HG03064 (cell line): ENCODE measurements around the gene STYK1.

Experiments used
- ATAC-seq: cut with Tn5 transposase; IDR thresholded peaks from one replicate; pipeline ENCODE4 v1.9.1; 2021; ENCODE audit warnings: low read depth; ENCODE audit not compliant: unreplicated experiment

Gene STYK1, protein sequence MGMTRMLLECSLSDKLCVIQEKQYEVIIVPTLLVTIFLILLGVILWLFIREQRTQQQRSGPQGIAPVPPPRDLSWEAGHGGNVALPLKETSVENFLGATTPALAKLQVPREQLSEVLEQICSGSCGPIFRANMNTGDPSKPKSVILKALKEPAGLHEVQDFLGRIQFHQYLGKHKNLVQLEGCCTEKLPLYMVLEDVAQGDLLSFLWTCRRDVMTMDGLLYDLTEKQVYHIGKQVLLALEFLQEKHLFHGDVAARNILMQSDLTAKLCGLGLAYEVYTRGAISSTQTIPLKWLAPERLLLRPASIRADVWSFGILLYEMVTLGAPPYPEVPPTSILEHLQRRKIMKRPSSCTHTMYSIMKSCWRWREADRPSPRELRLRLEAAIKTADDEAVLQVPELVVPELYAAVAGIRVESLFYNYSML

DNA sequence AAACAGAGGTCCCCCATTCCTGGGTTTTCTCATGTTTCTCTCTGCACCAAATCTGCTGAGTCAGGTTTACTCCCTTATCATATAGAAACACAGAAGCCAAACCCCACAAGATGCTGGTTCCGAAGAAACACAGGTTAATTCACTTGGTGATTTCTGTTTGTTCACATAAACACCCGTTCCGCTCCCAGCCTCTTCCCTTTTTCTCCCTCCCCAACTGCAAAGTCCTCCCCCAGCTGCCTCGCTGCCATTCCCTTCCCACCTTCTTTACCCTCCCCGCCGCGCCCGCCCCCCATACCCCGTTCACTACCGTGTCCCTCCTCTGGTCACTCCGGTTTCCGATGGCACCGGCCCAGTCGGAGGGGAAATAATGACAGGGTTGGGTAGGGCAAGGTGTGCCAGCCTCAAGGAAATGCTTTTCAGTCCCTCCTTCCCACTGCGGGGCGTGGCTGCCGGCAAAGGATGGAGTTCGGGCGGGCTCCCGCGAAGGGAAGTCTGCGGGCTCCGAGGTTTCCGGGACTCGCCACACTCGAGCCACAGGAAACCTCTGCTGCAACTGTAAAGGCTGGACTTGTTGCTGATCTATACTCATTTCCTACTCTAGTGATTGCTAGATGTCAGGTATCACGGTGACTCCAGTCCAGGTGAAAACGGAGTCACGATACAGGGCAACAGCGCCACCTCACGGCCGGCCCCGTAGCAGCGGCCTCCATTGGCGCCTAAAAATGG, at the start of gene STYK1:
STYK1 (minus strand) TSS at position 394 of the 726 bp plus-strand sequence. CDS start 39,434 bp downstream, outside the sequence.
- peak; percentile 57 for ATAC-seq

DNA sequence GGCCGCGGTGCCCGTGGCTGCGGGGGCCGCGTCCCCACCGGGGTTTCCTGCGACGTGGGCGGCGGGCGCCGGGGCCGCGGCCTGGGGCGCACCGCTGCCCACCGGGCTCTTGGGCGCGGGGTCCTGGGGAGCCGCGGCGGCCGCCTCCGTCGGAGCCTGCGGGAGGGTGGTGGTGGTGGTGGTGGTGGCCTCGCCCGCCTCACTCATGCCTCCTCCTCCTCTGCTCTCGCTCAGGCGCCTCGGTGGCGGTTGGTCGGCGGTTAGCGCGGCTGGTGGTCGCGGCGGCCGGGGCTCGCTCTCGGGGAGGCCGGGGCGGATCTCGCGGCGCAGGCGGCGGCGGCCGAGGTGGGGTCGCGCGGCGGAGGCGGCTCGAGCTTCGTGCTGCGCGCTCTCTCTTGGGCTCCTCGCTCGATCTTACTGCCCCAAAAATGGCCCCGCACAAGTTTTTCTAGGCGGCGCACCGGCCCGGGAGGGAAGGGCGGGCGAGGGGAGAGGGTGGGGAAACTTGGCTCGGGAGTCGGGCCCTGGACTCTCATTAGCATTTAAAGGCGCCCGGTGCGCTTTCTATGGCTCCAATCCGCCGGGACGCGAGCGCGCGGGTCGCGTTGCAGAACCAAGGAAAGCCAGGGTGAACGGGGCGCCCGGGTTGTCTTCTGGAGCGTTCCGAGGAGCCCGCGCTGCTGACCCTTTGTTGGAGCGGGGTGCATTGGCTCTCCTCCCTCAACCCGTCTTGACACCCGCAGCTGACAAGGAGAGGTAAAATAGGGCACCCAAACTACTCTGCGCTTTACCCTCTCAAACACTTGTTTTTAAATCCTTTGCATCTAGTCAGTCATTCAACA, 49.3 kb upstream of the STYK1 start, which contains the start of gene YBX3:
YBX3 (minus strand) TSS at position 419 of the 842 bp plus-strand sequence; CDS start at position 207, 212 bp downstream.
- ATAC-seq = peak; percentile 39

DNA sequence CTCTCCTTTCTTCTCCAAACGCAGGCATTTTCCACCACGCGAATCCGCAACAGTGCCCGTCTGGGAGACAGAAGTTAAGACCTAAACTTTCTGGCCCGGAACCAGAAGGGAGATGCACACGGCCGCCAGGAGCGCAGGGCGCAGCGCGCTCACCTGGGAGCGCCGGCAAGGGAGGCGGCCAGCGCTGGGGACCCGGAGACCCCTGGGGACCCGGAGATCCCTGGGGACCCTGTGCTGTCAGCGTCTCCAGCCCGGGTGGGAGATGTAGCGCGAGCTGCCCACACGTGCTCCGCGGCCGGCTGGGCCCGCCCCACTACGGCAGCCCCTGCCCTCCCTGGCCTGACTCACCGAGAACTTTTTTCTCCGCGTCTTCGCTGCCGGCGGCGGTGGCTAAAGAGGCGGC, 48.7 kb upstream of the STYK1 start:
- ATAC-seq = peak; percentile 41

DNA sequence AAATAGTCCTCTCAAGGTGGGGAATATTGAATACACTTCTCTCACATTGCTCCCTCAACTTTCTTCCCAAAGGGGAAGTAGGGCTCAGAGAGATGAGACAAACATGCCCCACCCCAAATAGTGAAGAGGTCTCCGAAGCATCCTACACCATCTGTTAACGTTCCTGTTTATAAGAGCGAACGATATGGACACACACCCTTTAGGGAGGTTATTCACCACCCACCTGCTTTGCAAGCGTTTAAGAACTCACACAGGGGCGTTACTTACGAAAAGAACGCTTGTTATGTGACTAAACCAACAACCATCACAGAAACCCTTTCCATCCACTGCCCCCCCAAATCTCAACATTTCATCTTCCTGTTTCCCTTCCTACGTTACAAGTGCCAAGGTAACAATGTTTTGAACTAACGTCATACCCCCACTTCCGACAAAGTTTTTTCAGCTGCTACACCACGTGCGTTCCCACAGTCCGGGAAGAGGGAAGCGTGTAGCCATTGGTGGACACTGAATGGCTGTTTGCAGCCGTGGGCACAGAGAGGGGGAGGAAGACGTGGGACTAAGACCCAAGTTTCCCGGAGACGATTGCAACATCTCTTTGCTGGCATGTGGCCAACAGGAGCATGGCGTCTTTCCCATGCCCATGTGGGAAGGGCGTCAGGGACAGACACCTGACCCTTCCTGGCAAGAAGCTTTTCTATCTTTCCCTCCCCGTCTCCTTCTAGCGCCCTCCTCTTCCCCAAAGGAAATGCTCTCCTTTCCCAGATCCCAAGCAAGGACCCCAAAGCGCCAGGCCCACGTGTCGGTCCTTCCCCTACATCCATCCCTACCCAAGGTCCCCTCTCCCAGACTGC, 48.0 kb upstream of the STYK1 start:
- peak; percentile 25 for ATAC-seq

DNA sequence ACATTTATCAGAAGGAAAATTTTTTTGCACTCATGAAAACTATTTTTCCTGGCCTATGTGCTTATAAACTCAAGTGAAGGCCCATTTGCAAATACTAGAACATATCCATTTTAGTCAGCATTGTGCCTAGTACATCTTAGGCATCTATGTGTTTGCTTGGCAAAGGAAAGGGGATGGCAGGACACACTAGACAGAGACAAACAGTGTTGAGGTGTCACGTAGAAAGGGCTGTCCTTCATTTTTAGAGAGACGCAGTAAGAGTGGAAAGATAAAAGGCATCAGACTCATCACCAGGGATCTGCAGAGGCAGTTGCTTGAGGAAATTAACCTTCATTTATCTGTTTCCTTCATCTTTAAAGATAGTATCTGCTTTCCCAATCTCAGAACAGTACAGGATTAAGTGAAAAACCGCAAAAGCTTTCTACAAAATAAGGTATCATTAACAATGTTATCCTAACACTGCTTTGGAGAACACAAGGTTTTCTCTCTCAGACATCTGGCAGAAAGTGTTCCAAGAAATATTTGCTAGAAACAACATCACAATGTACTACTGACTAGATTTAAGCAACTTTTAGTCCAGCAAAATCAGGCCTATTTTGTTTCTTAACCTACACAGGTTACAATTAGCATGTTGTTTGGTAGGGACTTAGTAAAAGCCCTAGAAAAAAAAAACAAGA, 47.3 kb upstream of the STYK1 start:
- ATAC-seq = no peak

DNA sequence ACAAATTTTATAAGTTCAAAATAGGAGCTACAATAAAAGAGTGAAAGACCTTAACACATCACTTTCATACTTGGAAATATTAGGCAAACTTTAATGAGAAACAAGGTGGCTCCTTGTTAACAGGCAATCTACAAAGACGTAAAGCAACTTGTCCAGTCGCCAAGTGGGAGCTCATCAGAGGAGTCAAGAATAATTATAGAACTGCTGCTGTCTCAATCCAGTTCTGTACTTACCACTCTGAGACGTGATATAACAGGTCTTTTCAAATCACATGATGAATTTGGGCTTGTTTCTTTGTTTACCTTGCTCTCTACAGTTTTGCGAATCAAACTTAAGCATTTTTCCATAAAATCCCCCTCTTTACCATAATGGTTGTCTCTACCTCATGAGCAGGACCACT, 45.6 kb upstream of the STYK1 start:
- no peak for ATAC-seq

DNA sequence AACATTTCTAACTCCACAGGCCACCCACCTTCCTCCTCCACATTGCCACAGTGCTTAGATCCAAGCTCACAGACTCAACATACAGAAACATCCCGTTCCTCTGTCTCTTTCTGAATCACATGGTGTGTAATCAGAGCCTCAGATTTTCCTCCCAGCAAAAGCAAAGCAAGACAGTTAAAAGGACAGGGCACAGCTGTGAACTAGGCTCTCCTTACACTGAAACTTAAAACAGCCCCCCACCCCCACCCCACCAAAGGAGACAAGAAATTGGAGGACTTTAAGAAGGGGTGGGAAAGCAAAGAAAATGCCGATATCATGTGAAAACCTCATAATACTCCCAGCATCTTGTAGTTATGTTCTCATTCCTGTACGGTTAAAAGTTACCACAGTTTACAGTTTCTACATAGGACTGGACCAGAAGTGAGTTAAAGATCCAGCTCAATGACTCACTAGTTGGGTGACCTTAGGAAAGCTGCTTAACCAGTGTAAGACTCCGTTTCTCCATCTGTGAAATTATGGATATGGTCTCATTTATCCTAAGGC, 44.5 kb upstream of the STYK1 start:
- ATAC-seq = no peak

DNA sequence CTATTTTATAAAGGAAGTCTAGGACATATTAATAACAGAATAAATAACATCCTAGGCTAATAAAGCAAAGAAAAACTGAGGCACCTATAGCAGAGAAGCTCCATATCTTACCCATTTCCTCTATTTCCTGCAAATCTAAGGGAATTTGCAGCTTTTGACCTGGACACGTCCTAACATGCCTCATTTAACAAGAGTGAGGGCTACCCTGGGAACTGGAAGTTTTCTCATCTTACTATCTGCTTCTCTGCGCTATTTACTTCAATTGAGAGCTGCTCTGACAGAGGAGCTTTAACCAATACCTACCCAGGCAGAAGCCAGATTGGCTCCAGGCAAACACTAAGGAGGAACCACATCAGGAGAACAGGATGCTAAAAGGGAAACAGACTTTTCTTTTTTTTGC, 43.6 kb upstream of the STYK1 start:
- no peak for ATAC-seq

DNA sequence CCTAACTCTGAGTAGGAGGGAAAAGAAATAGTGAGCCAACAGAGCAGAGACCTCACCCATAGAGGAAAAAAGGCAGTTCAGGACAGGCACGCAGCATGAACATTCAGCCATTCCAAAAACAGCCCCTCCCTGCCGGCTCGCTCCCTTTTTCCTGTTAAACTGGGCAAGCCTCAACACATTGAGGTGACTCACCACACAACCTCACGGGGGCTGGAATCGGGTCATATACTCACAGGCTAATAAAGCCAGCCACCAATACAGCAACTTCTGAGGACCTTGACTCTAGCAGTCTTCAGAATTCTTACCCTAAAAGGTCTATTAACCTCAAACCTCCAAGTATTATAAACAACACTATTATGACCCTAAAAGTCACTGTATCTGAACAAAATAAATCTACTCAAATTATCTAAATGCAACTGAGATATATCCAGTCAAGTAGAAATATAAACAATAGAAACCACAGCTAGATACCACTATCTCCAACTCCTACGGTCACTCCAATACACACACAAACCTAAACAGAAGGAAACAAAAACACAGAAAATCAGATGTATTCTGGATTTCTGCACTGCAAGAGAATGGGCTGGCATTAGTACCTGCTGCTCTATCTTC, 43.0 kb upstream of the STYK1 start:
- no peak for ATAC-seq

DNA sequence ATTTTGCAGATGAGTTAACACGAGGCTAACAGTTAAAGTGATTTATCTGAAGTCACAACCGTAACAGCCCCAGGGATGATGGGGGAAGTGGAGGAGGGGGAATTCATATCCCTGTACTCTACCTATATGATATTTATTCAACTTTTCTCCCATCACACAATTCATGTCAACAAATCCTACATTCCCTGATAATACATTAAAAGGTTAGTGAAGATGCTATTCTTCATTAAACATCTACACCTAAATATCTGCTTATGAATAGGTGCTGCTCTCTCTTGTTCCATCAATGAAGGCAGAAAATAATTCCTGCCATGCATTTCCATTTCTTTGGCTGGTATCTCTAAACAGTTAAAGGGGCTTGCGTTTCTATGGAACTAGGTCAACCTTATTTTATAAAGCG, 42.4 kb upstream of the STYK1 start:
- ATAC-seq = no peak

DNA sequence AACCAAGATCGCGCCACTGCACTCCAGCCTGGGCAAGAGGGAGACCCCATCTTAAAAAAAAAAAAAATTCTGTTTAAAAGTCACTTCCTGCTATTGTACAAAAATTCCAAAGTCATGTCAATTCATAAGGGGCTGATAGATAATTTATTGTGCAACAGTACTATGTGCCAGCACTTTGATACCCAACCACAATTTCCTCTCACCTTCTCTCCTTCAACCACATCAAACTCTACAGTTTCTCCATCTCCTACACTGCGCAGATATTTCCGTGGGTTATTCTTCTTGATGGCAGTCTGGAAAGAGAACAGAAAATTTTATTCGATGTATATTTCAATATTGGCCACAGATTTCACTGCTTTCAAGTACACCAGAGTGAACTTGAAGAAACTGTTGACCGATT, 41.6 kb upstream of the STYK1 start:
- no peak for ATAC-seq

DNA sequence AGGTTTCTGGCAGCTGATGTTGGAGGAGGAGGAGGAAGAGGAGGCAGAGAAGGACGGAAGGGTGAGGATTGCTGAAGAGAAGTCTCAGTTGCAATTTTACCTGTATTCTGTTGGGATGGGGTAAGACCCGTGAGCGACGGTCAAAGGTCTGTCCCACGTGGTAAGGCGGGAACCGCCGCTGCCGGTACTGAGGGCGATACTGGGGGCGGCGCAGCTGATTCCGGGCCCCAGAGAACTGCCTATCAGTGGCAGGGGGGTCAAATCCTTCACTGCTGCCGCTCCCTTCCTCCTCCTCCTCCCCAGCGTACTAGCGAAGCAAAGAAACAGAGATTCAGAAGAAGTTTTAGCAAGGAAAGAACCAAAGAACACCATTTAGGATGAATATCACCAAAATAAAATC, 36.0 kb upstream of the STYK1 start:
- ATAC-seq = no peak

DNA sequence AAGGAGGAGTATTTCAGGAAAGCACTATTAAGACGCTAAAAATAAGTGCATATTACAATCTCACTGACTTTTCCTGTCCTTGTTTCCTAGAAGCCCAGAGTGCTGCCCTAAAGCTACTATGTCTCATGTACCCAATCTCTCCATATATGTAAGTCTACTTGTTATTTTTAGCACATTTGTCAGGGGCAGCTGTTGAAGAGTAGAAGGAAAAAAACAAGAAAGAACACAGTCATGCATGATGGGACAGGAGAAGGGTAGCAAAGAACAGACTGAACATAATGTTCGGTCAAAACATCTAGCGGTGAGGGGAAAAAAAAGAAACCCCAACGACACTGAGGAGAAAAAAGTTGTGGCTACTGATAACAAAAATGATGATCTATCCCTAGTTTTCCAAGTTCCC, 35.0 kb upstream of the STYK1 start:
- ATAC-seq = no peak

DNA sequence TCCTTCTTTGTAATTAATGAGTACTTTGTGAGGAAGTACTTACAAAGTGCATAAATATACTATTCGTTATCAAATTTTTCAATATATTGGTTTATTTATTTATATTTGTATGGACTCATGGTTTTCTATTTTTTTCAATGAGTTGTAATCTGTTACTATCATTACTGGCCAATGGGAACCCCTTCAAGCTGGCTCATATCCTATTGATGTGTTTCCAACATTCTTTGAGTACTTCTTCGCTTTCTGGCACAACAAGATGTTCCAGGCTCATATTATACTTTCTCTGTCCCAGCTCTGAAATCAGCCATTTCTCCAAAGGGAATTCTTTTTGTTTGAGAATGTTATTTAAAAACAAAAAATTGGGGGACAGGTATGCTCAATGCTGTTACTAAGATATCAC, 31.8 kb upstream of the STYK1 start:
- ATAC-seq = no peak

DNA sequence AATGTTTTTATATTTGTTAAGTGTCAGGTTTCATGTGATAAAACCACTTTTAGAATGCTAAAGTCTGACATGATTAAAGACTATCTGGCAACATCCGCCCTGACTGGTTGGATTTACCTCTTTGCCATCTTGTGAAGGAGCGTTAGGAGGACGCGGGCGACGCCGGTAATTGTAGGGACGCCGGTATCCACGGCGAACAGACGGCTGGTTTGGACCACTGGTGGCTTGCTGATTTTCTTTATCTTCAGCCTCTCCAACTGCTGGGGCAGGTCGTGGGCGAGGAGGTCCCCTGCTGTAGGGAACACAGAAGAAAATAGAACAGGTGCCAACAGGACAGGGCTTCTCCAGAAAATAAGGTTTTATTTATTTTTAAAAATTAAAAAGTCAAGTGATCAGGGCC, 28.0 kb upstream of the STYK1 start:
- no peak for ATAC-seq

DNA sequence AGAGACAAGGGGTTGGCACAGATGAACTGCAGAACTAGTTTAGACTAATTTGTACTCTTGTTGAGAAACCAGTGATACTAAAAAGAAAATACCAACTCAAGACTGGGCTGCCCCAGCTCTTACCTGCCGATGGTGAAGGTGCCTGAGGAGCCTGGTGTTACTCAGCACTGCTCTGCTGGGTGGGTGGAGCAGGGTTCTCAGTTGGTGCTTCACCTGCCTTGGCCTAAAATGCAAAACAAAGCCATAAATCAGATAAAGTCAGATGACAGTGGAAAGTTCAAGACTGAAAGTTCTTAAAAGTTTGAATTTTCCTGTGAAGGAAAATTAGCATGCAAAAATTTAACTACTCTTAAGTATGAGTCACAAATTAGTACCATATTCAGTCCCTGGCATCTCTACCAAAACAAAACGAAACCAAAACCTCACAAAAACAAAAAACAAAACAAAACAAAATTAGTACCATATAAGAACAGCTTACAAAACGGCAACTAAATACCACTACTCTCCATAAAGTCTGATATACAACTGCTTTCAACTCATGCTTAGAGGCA, 27.4 kb upstream of the STYK1 start:
- no peak for ATAC-seq

DNA sequence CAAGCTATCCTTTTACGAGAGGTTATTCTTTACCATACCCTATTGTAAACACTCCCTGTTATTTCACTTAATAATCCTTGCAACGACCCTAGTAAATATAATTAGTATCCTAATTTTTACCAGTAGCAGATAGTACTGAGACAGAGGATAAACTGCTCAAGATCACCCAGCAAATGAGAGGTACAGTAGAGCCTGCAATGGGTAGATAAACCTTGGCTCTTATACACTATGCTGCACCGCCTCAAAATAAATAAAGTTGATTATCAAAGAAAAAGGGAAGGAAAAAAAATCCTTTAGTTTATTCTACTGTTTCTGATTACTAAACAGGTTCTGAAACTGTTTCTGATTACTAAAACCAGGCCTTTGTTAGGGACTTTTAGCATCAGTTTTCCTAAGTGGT, 26.7 kb upstream of the STYK1 start:
- no peak for ATAC-seq

DNA sequence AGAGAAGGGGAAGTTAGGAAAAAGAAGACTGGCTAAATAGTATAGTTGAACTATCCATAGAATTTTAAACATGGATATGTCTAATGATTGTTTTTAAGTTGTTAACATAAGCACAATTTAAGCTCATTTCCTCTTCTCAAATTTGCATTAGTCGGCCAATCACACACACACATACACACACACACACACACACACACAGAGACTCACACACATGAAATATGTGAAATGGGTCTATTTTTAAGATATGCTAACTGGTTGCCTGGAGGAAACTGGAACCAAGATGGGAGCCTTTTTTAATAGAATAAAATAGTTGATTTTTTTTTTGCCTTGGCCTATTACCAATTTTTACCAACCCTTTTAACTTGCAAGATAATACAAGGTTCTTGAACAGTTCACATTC, 24.0 kb upstream of the STYK1 start:
- no peak for ATAC-seq

DNA sequence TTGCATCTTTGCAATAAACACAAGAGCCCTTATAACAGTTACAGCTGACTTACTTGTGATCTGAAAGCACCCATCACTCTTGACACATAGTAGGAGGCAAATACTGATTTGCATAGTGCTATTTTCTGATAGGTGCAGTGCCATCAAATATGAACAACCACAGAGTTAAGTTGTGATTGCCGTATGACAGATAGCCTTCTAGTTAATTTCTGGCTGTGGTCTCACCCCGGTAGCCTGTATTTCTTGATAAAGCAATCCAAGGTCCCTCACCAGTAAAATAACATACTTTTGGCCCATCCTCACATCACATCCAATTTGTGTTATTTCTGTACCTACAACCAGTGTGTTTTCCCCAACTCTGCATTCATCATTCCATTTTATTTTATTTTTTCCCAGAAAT, 23.3 kb upstream of the STYK1 start:
- ATAC-seq = no peak
